GM12878 (cell line): ENCODE results near the gene TMEM255B. TPM values are rescaled to one million over a fixed set of nuclear protein-coding genes. Genes with fewer than 3 reads are reported as not detected.

ENCODE experiments used
- ATAC-seq: fragments of 200-7000 bp; cut with Tn5 transposase; 3 replicates; pipeline ENCODE4 v1.9.1; 2020; ENCODE audit warnings: mild to moderate bottlenecking, moderate library complexity
- BruUV-seq: library from RNA; stranded (reverse); fragments of 400-500 nt; replicated peaks from 2 replicates; lab custom pipeline; 2021; lab: Mats Ljungman, UMichigan
- CTCF ChIA-PET: fragments of 300-600 bp; sonication (Branson Sonifier 250); formaldehyde crosslinking; extraction: SDS; loops from one replicate; lab custom pipeline; 2021; ENCODE audit warnings: inconsistent platforms; lab: Yijun Ruan, JAX
- POLR2A ChIA-PET: fragments of 350-600 bp; formaldehyde crosslinking; extraction: SDS; loops from one replicate; lab custom pipeline; 2021; ENCODE audit warnings: inconsistent platforms; lab: Charles Lee
- RAD21 ChIA-PET: fragments of 300-600 bp; sonication (Branson Sonifier 250); formaldehyde crosslinking; loops from one replicate; lab custom pipeline; 2023; ENCODE audit warnings: antibody characterized with exemption; ENCODE audit not compliant: unreplicated experiment; lab: Charles Lee
- SMC1A ChIA-PET: fragments of 300-600 bp; sonication (Branson Sonifier 250); formaldehyde crosslinking; loops from one replicate; lab custom pipeline; 2023; ENCODE audit not compliant: unreplicated experiment, uncharacterized antibody; lab: Charles Lee
- DNase-seq: peaks from one replicate; pipeline ENCODE4 v3.0.0-alpha.2; 2011; ENCODE audit warnings: low read depth, low spot score
- FAIRE-seq: peaks from 3 replicates; lab custom pipeline; 2011; peaks lifted over from hg19 to GRCh38; lab: Jason Lieb, UNC
- H2AFZ ChIP-seq: 2 replicates; pipeline ENCODE4 v1.6.0; 2011; ENCODE audit warnings: low read depth, low read length, control low read depth; ENCODE audit not compliant: control insufficient read depth
- H3K27ac ChIP-seq: 2 replicates; pipeline ENCODE4 v1.5.1; 2011; ENCODE audit warnings: control low read depth; ENCODE audit not compliant: control insufficient read depth, insufficient read depth
- H3K27me3 ChIP-seq, 2 experiments: replicated peaks in 1 of 2; 2 replicates each; pipeline versions ENCODE4 v1.6.0 to v1.6.1; 2011; ENCODE audit warnings: low read length in 1 of 2; ENCODE audit not compliant: control insufficient read depth in 2 of 2, insufficient read depth in 2 of 2
- H3K36me3 ChIP-seq, 2 experiments: 2 replicates each; pipeline ENCODE4 v1.5.1; 2011; ENCODE audit warnings: low read length in 1 of 2; ENCODE audit not compliant: control insufficient read depth in 2 of 2, insufficient read depth in 2 of 2
- H3K4me1 ChIP-seq: 2 replicates; pipeline ENCODE4 v1.6.1; 2011; ENCODE audit warnings: mild to moderate bottlenecking, low read length, moderate library complexity, mixed read lengths; ENCODE audit not compliant: control insufficient read depth, insufficient read depth
- H3K4me2 ChIP-seq: 2 replicates; pipeline ENCODE4 v1.6.0; 2011; ENCODE audit warnings: control low read depth; ENCODE audit not compliant: control insufficient read depth, insufficient read depth
- H3K4me3 ChIP-seq: fragments of 200-600 bp; sonication (generic); 2 replicates; pipeline ENCODE4 v1.5.1; 2016
- H3K79me2 ChIP-seq: 2 replicates; pipeline ENCODE4 v1.6.0; 2011; ENCODE audit warnings: low read length; ENCODE audit not compliant: control insufficient read depth, insufficient read depth
- H3K9ac ChIP-seq: 2 replicates; pipeline ENCODE4 v1.8.0; 2011; ENCODE audit warnings: low read length, control low read depth, mixed read lengths; ENCODE audit not compliant: control insufficient read depth, insufficient read depth
- H3K9me3 ChIP-seq: replicated peaks from 3 replicates; pipeline ENCODE4 v1.5.1; 2011; ENCODE audit warnings: mild to moderate bottlenecking, low read length; ENCODE audit not compliant: control insufficient read depth, insufficient read depth
- H4K20me1 ChIP-seq: 2 replicates; pipeline ENCODE4 v1.6.0; 2011; ENCODE audit not compliant: control insufficient read depth, insufficient read depth
- ATF7 ChIP-seq: fragments of 450-650 bp; IDR thresholded peaks from 2 replicates; pipeline ENCODE4 v1.6.1; 2016; ENCODE audit warnings: low read depth, mild to moderate bottlenecking
- BHLHE40 ChIP-seq, 2 experiments: fragments of 450-650 bp in 1 of 2; IDR thresholded peaks; 2 replicates each; pipeline ENCODE4 v1.6.1; 2011 to 2017; ENCODE audit warnings: low read depth in 2 of 2, borderline replicate concordance in 1 of 2, improper control_type of control experiment in 1 of 2, low read length in 1 of 2, mild to moderate bottlenecking in 1 of 2
- EED ChIP-seq: sonication (generic); IDR thresholded peaks from 2 replicates; pipeline ENCODE4 v1.6.1; 2016; ENCODE audit warnings: antibody characterized with exemption, low read depth
- HDGF ChIP-seq: fragments of 450-650 bp; IDR thresholded peaks from 2 replicates; pipeline ENCODE4 v1.6.1; 2016; ENCODE audit warnings: antibody characterized with exemption
- KDM1A ChIP-seq: fragments of 200-600 bp; sonication (generic); IDR thresholded peaks from 2 replicates; pipeline ENCODE4 v1.6.1; 2016; ENCODE audit warnings: borderline replicate concordance
- MTA2 ChIP-seq: fragments of 450-650 bp; IDR thresholded peaks from 2 replicates; pipeline ENCODE4 v1.6.1; 2016; ENCODE audit warnings: low read depth, mild to moderate bottlenecking, moderate library complexity
- MYC ChIP-seq: IDR thresholded peaks from 2 replicates; pipeline ENCODE4 v1.6.1; 2011; ENCODE audit warnings: mild to moderate bottlenecking, low read length, moderate library complexity, inconsistent platforms; ENCODE audit not compliant: insufficient read depth, insufficient replicate concordance, insufficient read length, severe bottlenecking
- NBN ChIP-seq: fragments of 450-650 bp; IDR thresholded peaks from 2 replicates; pipeline ENCODE4 v1.6.1; 2016
- WGBS: methylation state at CpG from one replicate; pipeline ENCODE4 v1.1.6; 2016; ENCODE audit warnings: low lambda C conversion rate; ENCODE audit not compliant: insufficient replicate concordance, insufficient coverage; ENCODE audit errors: missing lambda C conversion rate; 5-methylcytosine and 5-hydroxymethylcytosine counted together
- in situ Hi-C: fragments of 300-500 bp; cut with MboI; formaldehyde crosslinking; loops from 9 replicates; pipeline ENCODE4 v1.14.3; 2018; ENCODE audit warnings: mixed read lengths
- intact Hi-C: fragments of 100-400 bp; cut with micrococcal nuclease; formaldehyde crosslinking; loops from one replicate; pipeline ENCODE4 v1.14.2; 2022; ENCODE audit not compliant: unreplicated experiment
- polyA plus RNA-seq, 11 experiments: library from polyadenylated mRNA; depleted of rRNA in 4 of 11; unstranded in 6 of 11; stranded (reverse) in 5 of 11; fragments of >200 nt; fragmentation: Nextera tagmentation in 4 of 11; fragmentation: Illumina TruSeq in 1 of 11; extraction: Ambion mirVana in 4 of 11; extraction: Trizol in 1 of 11; gene quantifications; 1 replicate in 1 of 11; 2 replicates in 10 of 11; pipeline versions ENCODE4 v1.2.1 to v1.2.3, GENCODE V29; 2011 to 2016; ENCODE audit warnings: inconsistent platforms in 2 of 11, missing spikeins in 2 of 11, low read depth in 1 of 11
- total RNA-seq, 4 experiments: library from RNA; depleted of rRNA in 3 of 4; stranded (reverse); fragments of >200 nt in 3 of 4; fragmentation: Illumina TruSeq in 1 of 4; extraction: Trizol in 1 of 4; gene quantifications; 2 replicates each; pipeline versions ENCODE4 v1.2.1 to v1.2.3, GENCODE V29; 2013 to 2021

Gene TMEM255B
- total and polyA plus RNA-seq, 10 of the 15 experiments (the other 5 are each of a cell fraction or from before 2014, with no cell fraction given), result 0.04 to 0.62 (median 0.13) TPM; not detected in 3

- ATAC-seq, result no peak
- FAIRE-seq, result no peak
- Histone ChIP-seq H2AFZ (no peak overlapping the region), H3K27me3 (peaks cover 6 to 13% of the 10 kb centered on the region in 2 experiments), H3K9ac (no peak overlapping the region), H3K27ac (no peak overlapping the region), H3K4me1 (no peaks in the 10 kb centered on the region; the same call in 1 of the 2 replicates), H4K20me1 (no peaks in the 10 kb centered on the region), H3K4me3 (no peak overlapping the region), H3K36me3 (no peaks in the 10 kb centered on the region), H3K79me2 (no peaks in the 10 kb centered on the region)
- SMC1A ChIA-PET, result no interaction called here
- WGBS, result 49% methylated on average over 25 of the region's 25 CpGs
- DNase-seq, result no peak
- RAD21 ChIA-PET, result no interaction called here
- in situ Hi-C loops, result no loop called here
- POLR2A ChIA-PET, result no interaction called here
- TF ChIP-seq MYC, result no peak
- no peak for TF ChIP-seq NBN
- no peak for TF ChIP-seq BHLHE40 (IDR thresholded peaks at IDR 0.05; ENCODE audit: borderline replicate concordance in 1 of 2, low read depth in 2 of 2, low read length in 1 of 2)
- TF ChIP-seq EED, result no peak
- no peak for TF ChIP-seq MTA2
- no peak for TF ChIP-seq KDM1A
- no peak for TF ChIP-seq ATF7
- TF ChIP-seq HDGF, result no peak
- TF ChIP-seq, all 136 proteins: peak for 0
- Histone ChIP-seq H3K4me2 (no peak overlapping the region), H3K9me3 (no peaks in the 10 kb centered on the region)
- BruUV-seq, result no TSS peak
- CTCF ChIA-PET, result no interaction called here
- intact Hi-C loops, result no loop called here
Measured at GRCh38 chr13:113763961-113764792, 5.2 kb downstream of the TMEM255B start.
